WERI-Rb-1 (cell line): Measurements from ENCODE around the gene WASL.

Experiments used
- DNase-seq: peaks from one replicate; pipeline ENCODE4 v3.0.0-alpha.2; 2020
- H3K27ac ChIP-seq: fragments of 250-450 bp; sonication (Bioruptor Pico); 2 replicates; pipeline ENCODE4 v1.5.1; 2020; ENCODE audit warnings: mild to moderate bottlenecking, moderate library complexity
- H3K27me3 ChIP-seq: fragments of 250-450 bp; sonication (Bioruptor Pico); 2 replicates; pipeline ENCODE4 v1.5.1; 2021; ENCODE audit warnings: mild to moderate bottlenecking, low read depth, moderate library complexity; ENCODE audit not compliant: insufficient read depth, severe bottlenecking
- H3K36me3 ChIP-seq: fragments of 250-450 bp; sonication (Bioruptor Pico); 2 replicates; pipeline ENCODE4 v1.5.1; 2020; ENCODE audit warnings: mild to moderate bottlenecking, moderate library complexity
- H3K4me3 ChIP-seq: 2 replicates; pipeline ENCODE4 v1.5.1; 2011; ENCODE audit warnings: low read depth, mild to moderate bottlenecking, control low read depth, low read length
- H3K9me3 ChIP-seq: fragments of 250-450 bp; sonication (Bioruptor Pico); 2 replicates; pipeline ENCODE4 v1.5.1; 2021; ENCODE audit warnings: mild to moderate bottlenecking, moderate library complexity; ENCODE audit not compliant: severe bottlenecking
- TF ChIP-seq, protein P1 (sequence below): IDR thresholded peaks from 2 replicates; pipeline ENCODE4 v1.5.1; 2011; ENCODE audit warnings: low read depth, mild to moderate bottlenecking, control low read depth, inconsistent platforms, low read length

Gene WASL

DNA sequence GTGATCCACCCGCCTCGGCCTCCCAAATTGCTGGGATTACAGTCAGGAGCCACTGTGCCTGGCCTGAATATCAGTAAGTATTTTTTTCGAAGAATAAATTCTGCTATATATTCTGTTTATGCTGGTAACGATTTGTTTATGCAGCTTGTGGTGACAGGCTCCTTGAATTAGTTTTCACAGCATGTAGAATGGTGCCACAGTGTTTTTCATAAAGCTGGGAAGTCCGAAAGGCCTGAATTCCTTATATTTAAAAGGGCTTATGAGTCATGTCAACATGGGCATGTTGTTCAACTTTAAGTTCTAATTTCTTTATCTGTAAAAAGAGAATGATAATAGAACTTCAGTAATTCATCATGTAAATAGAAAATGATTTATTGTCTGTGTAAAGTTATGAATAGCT lies 42.2 kb upstream of the WASL start:
- Histone ChIP-seq H3K4me3 (no peak overlapping the region), H3K36me3 (no peaks in the 10 kb centered on the region), H3K27me3 (no peaks in the 10 kb centered on the region), H3K27ac (no peak overlapping the region), H3K9me3 (no peaks in the 10 kb centered on the region)
- TF ChIP-seq, protein P1, sequence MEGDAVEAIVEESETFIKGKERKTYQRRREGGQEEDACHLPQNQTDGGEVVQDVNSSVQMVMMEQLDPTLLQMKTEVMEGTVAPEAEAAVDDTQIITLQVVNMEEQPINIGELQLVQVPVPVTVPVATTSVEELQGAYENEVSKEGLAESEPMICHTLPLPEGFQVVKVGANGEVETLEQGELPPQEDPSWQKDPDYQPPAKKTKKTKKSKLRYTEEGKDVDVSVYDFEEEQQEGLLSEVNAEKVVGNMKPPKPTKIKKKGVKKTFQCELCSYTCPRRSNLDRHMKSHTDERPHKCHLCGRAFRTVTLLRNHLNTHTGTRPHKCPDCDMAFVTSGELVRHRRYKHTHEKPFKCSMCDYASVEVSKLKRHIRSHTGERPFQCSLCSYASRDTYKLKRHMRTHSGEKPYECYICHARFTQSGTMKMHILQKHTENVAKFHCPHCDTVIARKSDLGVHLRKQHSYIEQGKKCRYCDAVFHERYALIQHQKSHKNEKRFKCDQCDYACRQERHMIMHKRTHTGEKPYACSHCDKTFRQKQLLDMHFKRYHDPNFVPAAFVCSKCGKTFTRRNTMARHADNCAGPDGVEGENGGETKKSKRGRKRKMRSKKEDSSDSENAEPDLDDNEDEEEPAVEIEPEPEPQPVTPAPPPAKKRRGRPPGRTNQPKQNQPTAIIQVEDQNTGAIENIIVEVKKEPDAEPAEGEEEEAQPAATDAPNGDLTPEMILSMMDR, result no peak
- no peak for DNase-seq

- no peak for DNase-seq
- Histone ChIP-seq H3K27ac (no peak overlapping the region), H3K4me3 (no peak overlapping the region), H3K9me3 (no peaks in the 10 kb centered on the region), H3K36me3 (no peaks in the 10 kb centered on the region), H3K27me3 (no peaks in the 10 kb centered on the region)
- TF ChIP-seq, protein P1, result no peak
Measured at GRCh38 chr7:123789817-123790216, 41.0 kb upstream of the WASL start.

GRCh38 chr7:123789206-123789784 lies 40.5 kb upstream of the WASL start:
- no peak for DNase-seq
- H3K27me3 ChIP-seq, result no peaks in the 10 kb centered on the region
- H3K27ac ChIP-seq, result no peak overlapping the region
- H3K4me3 ChIP-seq, result no peak overlapping the region
- H3K36me3 ChIP-seq, result no peaks in the 10 kb centered on the region
- TF ChIP-seq, protein P1, result no peak
- no peaks in the 10 kb centered on the region for H3K9me3 ChIP-seq

GRCh38 chr7:123788584-123788983 lies 39.8 kb upstream of the WASL start:
- H3K36me3 ChIP-seq, result no peaks in the 10 kb centered on the region
- no peak for DNase-seq
- no peaks in the 10 kb centered on the region for H3K27me3 ChIP-seq
- TF ChIP-seq, protein P1, result no peak
- H3K4me3 ChIP-seq, result no peak overlapping the region
- no peaks in the 10 kb centered on the region for H3K9me3 ChIP-seq
- H3K27ac ChIP-seq, result no peak overlapping the region

- H3K36me3 ChIP-seq, result no peaks in the 10 kb centered on the region
- DNase-seq, result no peak
- H3K9me3 ChIP-seq, result no peaks in the 10 kb centered on the region
- H3K4me3 ChIP-seq, result no peak overlapping the region
- H3K27me3 ChIP-seq, result no peaks in the 10 kb centered on the region
- no peak overlapping the region for H3K27ac ChIP-seq
- TF ChIP-seq, protein P1, result no peak
Measured at GRCh38 chr7:123787220-123788007, 38.6 kb upstream of the WASL start.
